HepG2 (cell line): ENCODE measurements around the gene RNF168. TPM values are rescaled to one million over a fixed set of nuclear protein-coding genes. Genes with fewer than 3 reads are reported as not detected.

ENCODE experiments used
- ATAC-seq: fragments of 200-7000 bp; cut with Tn5 transposase; 3 replicates; pipeline ENCODE4 v1.9.1; 2020; ENCODE audit warnings: mild to moderate bottlenecking, moderate library complexity
- BruUV-seq: library from RNA; stranded (reverse); fragments of 400-500 nt; replicated peaks from 2 replicates; lab custom pipeline; 2021; lab: Mats Ljungman, UMichigan
- CTCF ChIA-PET: fragments of 300-600 bp; formaldehyde crosslinking; extraction: SDS; loops from one replicate; lab custom pipeline; 2021; ENCODE audit warnings: low total read pairs, inconsistent platforms, low intra/inter-chr PET ratio; lab: Yijun Ruan, JAX
- POLR2A ChIA-PET: fragments of 350-600 bp; sonication (Branson Sonifier 250); formaldehyde crosslinking; loops from one replicate; lab custom pipeline; 2020; ENCODE audit warnings: antibody characterized with exemption, inconsistent platforms; lab: Yijun Ruan, JAX
- DNase-seq: peaks from one replicate; pipeline ENCODE4 v3.0.0-alpha.2; 2015; ENCODE audit warnings: low spot score
- FAIRE-seq: peaks from 3 replicates; lab custom pipeline; 2011; peaks lifted over from hg19 to GRCh38; lab: Jason Lieb, UNC
- H2AFZ ChIP-seq: one replicate; pipeline ENCODE4 v1.6.1; 2011; ENCODE audit warnings: low read length, inconsistent platforms
- H3K27ac ChIP-seq: fragments of 300-600 bp; 3 replicates; pipeline ENCODE4 v1.8.0; 2011; ENCODE audit warnings: mixed run types, mild to moderate bottlenecking, mixed read lengths, low read length, inconsistent platforms; ENCODE audit not compliant: insufficient read depth; ENCODE audit errors: extremely low read length
- H3K27me3 ChIP-seq, 2 experiments: fragments of 200-600 bp in 1 of 2; 2 replicates in 1 of 2; 3 replicates in 1 of 2; pipeline versions ENCODE4 v1.6.0 to v1.8.0; 2011; ENCODE audit warnings: low read length in 2 of 2, mild to moderate bottlenecking in 2 of 2, moderate library complexity in 2 of 2, inconsistent platforms in 1 of 2; ENCODE audit not compliant: insufficient read depth in 2 of 2, control insufficient read depth in 1 of 2
- H3K36me3 ChIP-seq, 2 experiments: fragments of 200-600 bp in 1 of 2; replicated peaks in 1 of 2; 2 replicates in 1 of 2; 3 replicates in 1 of 2; pipeline versions ENCODE4 v1.5.1 to v1.8.0; 2011; ENCODE audit warnings: low read length in 2 of 2, inconsistent platforms in 1 of 2; ENCODE audit not compliant: insufficient read depth in 2 of 2, control insufficient read depth in 1 of 2
- H3K4me1 ChIP-seq: 2 replicates; pipeline ENCODE4 v1.5.1; 2012; ENCODE audit warnings: low read length, inconsistent platforms; ENCODE audit not compliant: insufficient read depth
- H3K4me2 ChIP-seq: 2 replicates; pipeline ENCODE4 v1.6.0; 2011; ENCODE audit warnings: low read depth, low read length, inconsistent platforms
- H3K4me3 ChIP-seq, 3 experiments: fragments of 200-600 bp in 1 of 3; sonication (generic), shearing (Covaris generic) in 1 of 3; replicated peaks in 1 of 3; 2 replicates each; pipeline ENCODE4 v1.5.1; 2011 to 2016; ENCODE audit warnings: low read length in 3 of 3, inconsistent platforms in 2 of 3, low read depth in 2 of 3, mild to moderate bottlenecking in 2 of 3, control low read depth in 1 of 3, mixed read lengths in 1 of 3; ENCODE audit not compliant: insufficient read depth in 1 of 3
- H3K79me2 ChIP-seq: one replicate; pipeline ENCODE4 v1.6.1; 2011; ENCODE audit warnings: low read length, inconsistent platforms; ENCODE audit not compliant: insufficient read depth
- H3K9ac ChIP-seq: 2 replicates; pipeline ENCODE4 v1.6.0; 2011; ENCODE audit warnings: mild to moderate bottlenecking, low read depth, low read length, inconsistent platforms; ENCODE audit not compliant: insufficient read depth
- H3K9me3 ChIP-seq: 2 replicates; pipeline ENCODE4 v1.5.1; 2012; ENCODE audit warnings: mild to moderate bottlenecking, low read length
- H4K20me1 ChIP-seq: 2 replicates; pipeline ENCODE4 v1.6.0; 2011; ENCODE audit warnings: inconsistent platforms, mild to moderate bottlenecking, low read length, moderate library complexity; ENCODE audit not compliant: insufficient read depth
- AGO1 ChIP-seq: fragments of 200-400 bp; formaldehyde crosslinking; IDR thresholded peaks from 2 replicates; pipeline ENCODE4 v1.6.1; 2017; ENCODE audit warnings: mild to moderate bottlenecking, low read depth, low read length, moderate library complexity; ENCODE audit not compliant: poor library complexity, severe bottlenecking
- BATF2 ChIP-seq: sonication (generic); formaldehyde crosslinking; IDR thresholded peaks from 2 replicates; pipeline ENCODE4 v1.8.0; 2022; ENCODE audit warnings: mild to moderate bottlenecking, missing genetic modification reagents, moderate library complexity
- ELK4 ChIP-seq: sonication (generic); formaldehyde crosslinking; IDR thresholded peaks from 2 replicates; pipeline ENCODE4 v1.9.0; 2021; ENCODE audit warnings: missing genetic modification reagents, borderline replicate concordance
- HOXA7 ChIP-seq: sonication (generic); formaldehyde crosslinking; IDR thresholded peaks from 2 replicates; pipeline ENCODE4 v1.8.1; 2022; ENCODE audit warnings: mild to moderate bottlenecking, missing genetic modification reagents, moderate library complexity
- ISL2 ChIP-seq: sonication (generic); formaldehyde crosslinking; IDR thresholded peaks from 2 replicates; pipeline ENCODE4 v1.5.0; 2020; ENCODE audit warnings: missing genetic modification reagents
- KLF6 ChIP-seq: IDR thresholded peaks from 2 replicates; pipeline ENCODE4 v1.8.0; 2016; ENCODE audit warnings: missing biosample characterization, missing genetic modification reagents
- MBD4 ChIP-seq: IDR thresholded peaks from 2 replicates; pipeline ENCODE4 v1.6.1; 2012; ENCODE audit warnings: low read length, inconsistent platforms, borderline replicate concordance
- SKIL ChIP-seq: sonication (generic); formaldehyde crosslinking; IDR thresholded peaks from 2 replicates; pipeline ENCODE4 v1.8.0; 2022; ENCODE audit warnings: missing genetic modification reagents, mild to moderate bottlenecking, moderate library complexity, borderline replicate concordance
- ZBED4 ChIP-seq: sonication (generic); formaldehyde crosslinking; IDR thresholded peaks from 2 replicates; pipeline ENCODE4 v1.4.0; 2020; ENCODE audit warnings: missing genetic modification reagents, borderline replicate concordance
- ZNF10 ChIP-seq: sonication (generic); formaldehyde crosslinking; IDR thresholded peaks from 2 replicates; pipeline ENCODE4 v1.4.0; 2020; ENCODE audit warnings: mild to moderate bottlenecking, low read depth, missing genetic modification reagents, borderline replicate concordance
- ZNF317 ChIP-seq: sonication (generic); formaldehyde crosslinking; IDR thresholded peaks from 2 replicates; pipeline ENCODE4 v1.5.0; 2020; ENCODE audit warnings: mild to moderate bottlenecking, missing genetic modification reagents
- ZNF547 ChIP-seq: sonication (generic); formaldehyde crosslinking; IDR thresholded peaks from 2 replicates; pipeline ENCODE4 v1.5.1; 2020; ENCODE audit warnings: mild to moderate bottlenecking, missing genetic modification reagents
- ZNF7 ChIP-seq: IDR thresholded peaks from 2 replicates; pipeline ENCODE4 v1.6.1; 2016; ENCODE audit warnings: missing biosample characterization, missing genetic modification reagents
- ZNF713 ChIP-seq: sonication (generic); formaldehyde crosslinking; IDR thresholded peaks from 2 replicates; pipeline ENCODE4 v1.4.0; 2020; ENCODE audit warnings: mild to moderate bottlenecking, missing genetic modification reagents
- ZNF780A ChIP-seq: sonication (generic); formaldehyde crosslinking; IDR thresholded peaks from 2 replicates; pipeline ENCODE4 v1.8.0; 2022; ENCODE audit warnings: mild to moderate bottlenecking, missing genetic modification reagents, moderate library complexity
- ZSCAN21 ChIP-seq: sonication (generic); formaldehyde crosslinking; IDR thresholded peaks from 2 replicates; pipeline ENCODE4 v1.8.0; 2022; ENCODE audit warnings: mild to moderate bottlenecking, missing genetic modification reagents, moderate library complexity, borderline replicate concordance
- WGBS: methylation state at CpG from one replicate; pipeline ENCODE4 v1.1.6; 2017; ENCODE audit warnings: low lambda C conversion rate; 5-methylcytosine and 5-hydroxymethylcytosine counted together
- in situ Hi-C: cut with HindIII; loops from 2 replicates; pipeline ENCODE4 v1.10.0; 2017; ENCODE audit warnings: low pct_unique_long_range_greater_than_20kb; ENCODE audit not compliant: extremely low pct_ligation_motif_present
- intact Hi-C: fragments of 100-400 bp; cut with micrococcal nuclease; formaldehyde crosslinking; loops from one replicate; pipeline ENCODE4 v1.10.0; 2022; ENCODE audit not compliant: unreplicated experiment
- polyA plus RNA-seq, 8 experiments: library from polyadenylated mRNA; depleted of rRNA in 3 of 8; stranded (reverse) in 7 of 8; unstranded in 1 of 8; fragments of >200 nt; fragmentation: Illumina TruSeq in 4 of 8; extraction: Trizol in 4 of 8; gene quantifications; 2 replicates each; pipeline versions ENCODE4 v1.2.1 to v1.2.3, GENCODE V29; 2011 to 2016; ENCODE audit warnings: low read depth in 4 of 8, missing spikeins in 1 of 8, mixed read lengths in 1 of 8; ENCODE audit not compliant: insufficient read depth in 1 of 8
- total RNA-seq, 5 experiments: library from RNA; depleted of rRNA; stranded (reverse); fragments of >200 nt; fragmentation: Illumina TruSeq; extraction: Trizol; gene quantifications; 2 replicates each; pipeline ENCODE4 v1.2.3, GENCODE V29; 2016; ENCODE audit warnings: low read depth in 1 of 5

RNF168 gene
- total and polyA plus RNA-seq, 2 of the 13 experiments (the other 11 are each of a cell fraction or from before 2014, with no cell fraction given): 3.7 to 22.9 TPM

- Histone ChIP-seq H2AFZ (peak overlapping the region; percentile 56), H4K20me1 (peaks cover 3% of the 10 kb centered on the region; the same call in 1 of the 2 replicates), H3K4me3 (peak overlapping the region; percentile 71 to 99 (median 99)), H3K27ac (peak overlapping the region; percentile 83), H3K79me2 (peaks cover 81% of the 10 kb centered on the region), H3K27me3 (no peaks in the 10 kb centered on the region; a peak in 1 of 5 replicates), H3K4me1 (peaks cover 38% of the 10 kb centered on the region), H3K36me3 (peaks cover 2 to 15% of the 10 kb centered on the region in 2 experiments; a peak in 3 of 5 replicates), H3K9ac (peak overlapping the region; percentile 82), H3K4me2 (peak overlapping the region; percentile 91), H3K9me3 (no peaks in the 10 kb centered on the region)
- WGBS: 53% methylated on average over 11 of the region's 11 CpGs
- DNase-seq: no peak
- intact Hi-C loops: loop anchor here (2.0 kb wide), 1 partner anchor 13 kb away; no protein-coding TSS in a partner anchor
- in situ Hi-C loops: no loop called here
- CTCF ChIA-PET: no interaction called here
- FAIRE-seq: no peak
- TSS peak; percentile 7 for BruUV-seq
- no peak for ATAC-seq
- POLR2A ChIA-PET: no interaction called here
- TF ChIP-seq ZNF713 (CRISPR knock-in tag) (no peak), AGO1 (no peak), ZBED4 (CRISPR knock-in tag) (no peak), ZNF317 (CRISPR knock-in tag) (no peak), ISL2 (CRISPR knock-in tag) (no peak), ZSCAN21 (CRISPR knock-in tag) (no peak), HOXA7 (no peak), ZNF10 (CRISPR knock-in tag) (no peak), BATF2 (no peak), SKIL (CRISPR knock-in tag) (no peak), ZNF7 (CRISPR knock-in tag) (peak; percentile 99), MBD4 (no peak), ZNF780A (CRISPR knock-in tag) (no peak), KLF6 (CRISPR knock-in tag) (no peak), ZNF547 (no peak), ELK4 (CRISPR knock-in tag) (no peak)
Observed at GRCh38 chr3:196499807-196500524, 3.6 kb downstream of the RNF168 start.
